Stimulated activated CD8-positive, alpha-beta memory T cell treated with anti-CD3 and anti-CD28 coated beads, Interleukin-4, amount 100 ng/mL, for 4 hours (primary cell): ENCODE results near the gene NOL11.
"Not testable (repeated sequence)": the region's sequence is repeated elsewhere in the genome, so short reads cannot be mapped to it uniquely, and the experiment has no call there.

ENCODE experiments used
- DNase-seq, 2 donors: peaks; one replicate each; pipeline ENCODE4 v3.0.0-alpha.2; 2020; ENCODE audit warnings: low read depth in 2 of 2, low spot score in 1 of 2

The NOL11 gene

DNA sequence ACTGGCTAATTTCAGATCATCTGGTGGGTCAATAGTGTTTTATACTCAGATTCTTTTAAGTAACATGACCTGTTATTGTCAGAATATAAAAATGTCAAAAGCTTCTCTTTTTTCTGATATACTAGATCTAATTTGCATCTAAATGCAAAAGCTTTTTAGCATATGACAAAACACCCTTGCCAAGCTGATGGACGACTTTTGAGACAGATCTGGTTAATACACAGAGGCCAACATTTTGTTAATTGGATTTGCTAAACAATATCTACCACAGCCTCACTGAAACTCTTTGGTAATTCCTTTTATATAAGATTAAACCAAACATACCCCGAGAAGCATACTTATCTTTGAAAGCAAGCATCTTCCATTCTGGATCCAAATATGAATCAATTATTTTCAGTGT is 10.3 kb upstream of the NOL11 start:
- DNase-seq, result no peak

- no peak for DNase-seq
These were observed 9.4 kb upstream of the NOL11 start for GRCh38 chr17:67708378-67708777.

DNA sequence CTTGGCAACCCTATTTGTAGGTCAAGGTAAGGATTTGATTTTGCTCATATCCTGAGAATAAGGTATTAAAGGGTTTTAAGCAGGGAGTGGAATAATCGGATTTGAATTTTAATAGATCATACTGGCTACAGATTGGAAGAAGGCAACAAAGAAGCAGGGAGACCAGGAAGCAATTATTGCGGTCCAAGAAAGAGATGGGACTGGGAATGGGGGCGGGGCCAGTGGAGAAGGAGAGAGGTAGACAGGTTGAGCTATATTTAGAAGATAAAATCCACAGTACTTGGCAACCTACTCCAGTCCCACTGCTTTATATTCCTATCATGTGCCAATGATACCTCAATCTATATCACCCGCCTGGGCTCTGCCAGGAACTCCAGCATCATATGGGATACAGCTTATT is 5.8 kb upstream of the NOL11 start:
- DNase-seq, result no peak

- no peak for DNase-seq
These were observed 5.4 kb upstream of the NOL11 start for GRCh38 chr17:67712375-67712774.

GRCh38 chr17:67713169-67713568 is 4.6 kb upstream of the NOL11 start:
- DNase-seq, result no peak

DNA sequence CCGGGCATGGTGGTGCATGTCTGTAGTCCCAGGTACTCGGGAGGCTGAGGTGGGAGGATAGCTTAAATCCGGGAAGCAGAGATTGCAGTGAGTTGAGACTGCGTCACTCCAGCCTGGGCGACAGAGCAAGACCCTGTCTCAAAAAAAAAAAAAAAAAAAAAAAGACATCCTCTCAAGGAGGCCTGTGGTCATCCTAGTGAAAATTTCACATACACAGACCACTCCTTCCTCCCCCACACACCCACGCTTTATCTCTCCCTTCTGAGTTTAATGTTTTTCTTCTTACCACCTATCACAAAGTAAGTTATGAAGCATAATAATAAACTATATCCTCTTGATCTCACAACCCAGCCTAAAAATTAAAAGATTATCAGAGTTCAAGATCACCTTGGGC is 1.3 kb upstream of the NOL11 start:
- no peak for DNase-seq

DNA sequence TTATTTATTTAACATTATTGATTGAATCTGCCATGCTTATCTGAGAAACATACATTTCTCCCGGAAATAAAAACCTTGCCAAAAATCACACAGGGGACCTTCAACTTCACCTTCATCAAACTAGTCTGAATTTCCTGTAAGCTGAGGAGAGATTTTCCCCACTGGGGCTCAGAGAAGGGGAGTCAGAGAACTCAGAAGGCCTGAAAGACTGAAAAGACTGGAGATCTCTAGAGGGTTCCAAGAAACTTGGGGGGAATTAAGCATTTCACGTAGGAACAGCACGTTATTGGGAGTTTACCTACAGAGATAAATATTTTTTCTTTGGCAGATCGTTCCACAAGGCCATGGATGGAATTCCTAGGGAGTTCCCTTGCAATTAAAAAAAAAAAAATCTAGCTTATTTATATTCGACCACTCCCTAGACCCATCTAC is 528 bp upstream of the NOL11 start:
- DNase-seq, result no peak

- DNase-seq, result peak; percentile 2 to 6
These were observed 697 bp downstream of the NOL11 start for GRCh38 chr17:67718325-67718941.

GRCh38 chr17:67725373-67725791 is 7.6 kb downstream of the NOL11 start:
- DNase-seq, result no peak

DNA sequence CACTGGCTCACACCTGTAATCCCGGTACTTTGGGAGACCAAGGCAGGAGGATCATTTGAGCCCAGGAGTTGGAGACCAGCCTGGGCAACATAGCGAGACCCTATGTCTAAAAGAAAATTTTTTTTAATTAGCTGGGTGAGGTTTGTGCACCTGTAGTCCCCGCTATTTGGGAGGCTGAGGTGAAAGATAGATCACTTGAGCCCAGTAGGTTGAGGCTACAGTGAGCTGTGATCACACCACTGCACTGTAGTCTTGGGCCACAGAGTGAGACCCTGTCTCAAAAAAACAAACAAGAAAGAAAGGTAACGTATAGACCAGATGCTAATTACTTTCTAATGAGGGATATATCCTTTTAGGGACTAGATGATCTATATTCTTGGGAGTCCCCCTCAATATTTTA is 8.1 kb downstream of the NOL11 start:
- no peak for DNase-seq

- not testable (repeated sequence) for DNase-seq
These were observed 9.7 kb downstream of the NOL11 start for GRCh38 chr17:67727152-67728039.

- DNase-seq, result no peak
These were observed 12.2 kb downstream of the NOL11 start for GRCh38 chr17:67729903-67730302.

- no peak for DNase-seq
These were observed 13.0 kb downstream of the NOL11 start for GRCh38 chr17:67730731-67731130.

- DNase-seq, result no peak
These were observed 15.7 kb downstream of the NOL11 start for GRCh38 chr17:67733449-67733848.

DNA sequence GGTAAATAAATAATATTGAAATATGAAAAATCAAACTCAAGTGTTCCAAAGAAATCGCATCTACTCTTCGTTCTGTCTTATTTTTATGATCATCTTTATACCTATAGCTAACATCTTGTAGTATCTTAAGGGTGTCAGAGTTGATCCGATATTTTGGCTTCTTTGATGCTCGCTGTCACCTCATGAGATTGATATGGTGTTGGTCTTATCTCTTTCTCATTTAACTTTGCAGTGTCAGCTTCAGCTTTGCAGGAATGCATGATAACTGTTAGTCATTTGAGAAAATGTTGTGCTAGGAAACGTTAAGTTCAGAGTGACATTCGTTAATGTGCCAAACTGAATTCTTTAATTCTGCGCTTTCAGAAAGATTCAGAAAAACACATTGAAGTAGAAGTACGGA is 19.4 kb downstream of the NOL11 start:
- no peak for DNase-seq

GRCh38 chr17:67742025-67742424 is 24.3 kb downstream of the NOL11 start:
- no peak for DNase-seq

GRCh38 chr17:67746704-67747571 is 29.2 kb downstream of the NOL11 start:
- DNase-seq, result no peak

GRCh38 chr17:67747681-67748235 is 30.0 kb downstream of the NOL11 start:
- DNase-seq, result no peak

- no peak for DNase-seq
These were observed 32.3 kb downstream of the NOL11 start for GRCh38 chr17:67750067-67750466.

DNA sequence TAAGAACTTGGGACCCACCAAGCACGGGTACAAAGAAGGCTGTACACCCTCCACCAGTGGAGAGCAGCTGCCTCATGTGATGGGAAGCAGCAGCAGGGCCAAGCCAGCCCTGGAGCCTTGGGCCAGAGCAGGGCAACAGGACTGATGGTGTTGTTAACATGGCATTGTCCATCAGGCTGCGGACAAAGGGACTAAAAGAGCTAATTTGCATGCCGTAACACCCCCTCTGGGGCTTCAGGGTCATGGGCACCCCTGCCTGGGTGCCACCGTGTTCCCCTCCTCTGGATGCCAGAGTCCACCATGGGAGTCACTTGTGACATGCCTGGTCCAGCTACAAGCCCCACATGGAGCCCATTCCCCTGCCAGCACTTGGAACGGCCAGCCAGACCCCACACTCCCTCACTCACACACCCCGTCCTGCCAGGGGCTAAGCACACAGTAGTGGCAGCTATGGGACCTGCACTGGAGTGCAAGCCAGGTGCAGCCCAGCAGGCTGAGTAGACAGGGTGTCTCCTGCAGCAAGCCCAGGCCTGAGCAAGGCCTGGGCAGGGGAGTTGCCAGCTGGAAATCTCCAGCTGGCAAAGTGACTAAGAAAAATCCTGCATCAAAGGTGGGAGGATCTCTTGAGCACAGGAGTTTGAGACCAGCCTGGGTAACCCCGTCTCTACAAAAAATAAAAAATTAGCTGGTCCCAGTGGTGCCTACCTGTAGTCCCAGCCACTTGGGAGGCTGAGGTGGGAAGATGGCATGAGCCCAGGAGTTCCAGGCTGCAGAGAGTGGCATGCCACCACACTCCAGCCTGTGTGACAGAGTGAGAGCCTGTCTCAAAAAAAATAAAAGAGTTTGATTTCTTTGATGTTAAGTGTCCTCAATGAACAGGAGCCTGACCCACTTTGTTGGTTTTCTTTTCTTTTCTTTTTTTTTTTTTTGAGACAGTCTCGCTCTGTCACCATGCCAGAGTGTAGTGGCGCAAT is 33.7 kb downstream of the NOL11 start:
- DNase-seq, result no peak
